ENCODE results near the gene TRIM33. TPM values are rescaled to one million over a fixed set of nuclear protein-coding genes. Genes with fewer than 3 reads are reported as not detected.

Gene TRIM33
- total and polyA plus RNA-seq, 10 of the 15 experiments (the other 5 are each of a cell fraction or from before 2014, with no cell fraction given): 9.0 to 40.3 (median 22.0) TPM

- CTCF ChIA-PET: interaction anchor here (1.1 to 2.2 kb wide), 4 partner anchors 10 to 40 kb away, joined by 3 to 5 read pairs (median 4); no protein-coding TSS in a partner anchor
- WGBS (ENCODE audit: insufficient coverage, insufficient replicate concordance, low lambda C conversion rate, missing lambda C conversion rate): 33% methylated on average over 3 of the region's 3 CpGs
These were observed 43.0 kb downstream of the TRIM33 start for GRCh38 chr1:114468047-114468446.

GRCh38 chr1:114467491-114467890 is 43.5 kb downstream of the TRIM33 start:
- Histone ChIP-seq H4K20me1 (ENCODE audit: control insufficient read depth, insufficient read depth) (no peaks in the 10 kb centered on the region), H3K27ac (ENCODE audit: control insufficient read depth, insufficient read depth) (peak overlapping the region; percentile 30), H3K27me3 (replicated peaks in 1 of 2; ENCODE audit: control insufficient read depth in 2 of 2, insufficient read depth in 2 of 2, low read length in 1 of 2) (no peaks in the 10 kb centered on the region), H3K4me2 (ENCODE audit: control insufficient read depth, insufficient read depth) (peak overlapping the region; percentile 64), H3K9ac (ENCODE audit: control insufficient read depth, insufficient read depth, low read length) (no peak overlapping the region), H3K9me3 (replicated peaks; ENCODE audit: control insufficient read depth, insufficient read depth, low read length) (no peaks in the 10 kb centered on the region), H3K36me3 (ENCODE audit: control insufficient read depth in 2 of 2, insufficient read depth in 2 of 2, low read length in 1 of 2) (no peaks in the 10 kb centered on the region; a peak in 2 of 4 replicates), H2AFZ (ENCODE audit: control insufficient read depth, low read depth, low read length) (no peak overlapping the region), H3K4me1 (ENCODE audit: control insufficient read depth, insufficient read depth, low read length) (peaks cover 12% of the 10 kb centered on the region), H3K4me3 (no peak overlapping the region), H3K79me2 (ENCODE audit: control insufficient read depth, insufficient read depth, low read length) (peaks cover 41% of the 10 kb centered on the region)
- SMC1A ChIA-PET (ENCODE audit: uncharacterized antibody, unreplicated experiment): interaction anchor here (1.1 to 2.6 kb wide), 8 partner anchors 8 to 45 kb away, joined by 3 to 13 read pairs (median 4); no protein-coding TSS in a partner anchor
- CTCF ChIA-PET: interaction anchor here (0.9 to 2.2 kb wide), 6 partner anchors 10 to 92 kb away, joined by 3 to 7 read pairs (median 4); no protein-coding TSS in a partner anchor
- peak; percentile 75 for ATAC-seq
- TF ChIP-seq MYB (IDR thresholded peaks at IDR 0.05; ENCODE audit: borderline replicate concordance, low read depth, low read length) (no peak), ATF7 (IDR thresholded peaks at IDR 0.05; ENCODE audit: low read depth) (peak; percentile 54; the same call in 1 of the 2 replicates), RUNX3 (IDR thresholded peaks at IDR 0.05; ENCODE audit: low read length) (peak; percentile 59; the same call in 1 of the 2 replicates), RAD51 (IDR thresholded peaks at IDR 0.05) (peak; percentile 44; the same call in 1 of the 2 replicates), E2F4 (IDR thresholded peaks at IDR 0.05; ENCODE audit: low read depth, low read length) (no peak)
- WGBS (ENCODE audit: insufficient coverage, insufficient replicate concordance, low lambda C conversion rate, missing lambda C conversion rate): 95% methylated on average over 1 of the region's 1 CpG
- BruUV-seq (replicated peaks): no TSS peak
- intact Hi-C loops (cut with micrococcal nuclease; ENCODE audit: unreplicated experiment) (no loop called here), in situ Hi-C loops (cut with MboI) (no loop called here)
- POLR2A ChIA-PET: interaction anchor here (0.7 kb wide), 1 partner anchor 44 kb away, joined by 3 read pairs; no protein-coding TSS in a partner anchor
- RAD21 ChIA-PET (ENCODE audit: unreplicated experiment): interaction anchor here (0.6 to 1.1 kb wide), 3 partner anchors 10 to 40 kb away, joined by 3 to 4 read pairs (median 3); no protein-coding TSS in a partner anchor
- FAIRE-seq: no peak
- DNase-seq (ENCODE audit: low read depth, low spot score): no peak

More at GRCh38 chr1:114468047-114468446, 43.0 kb downstream of the TRIM33 start:
- Histone ChIP-seq H3K27me3 (replicated peaks in 1 of 2; ENCODE audit: control insufficient read depth in 2 of 2, insufficient read depth in 2 of 2, low read length in 1 of 2) (no peaks in the 10 kb centered on the region), H3K9me3 (replicated peaks; ENCODE audit: control insufficient read depth, insufficient read depth, low read length) (no peaks in the 10 kb centered on the region), H3K79me2 (ENCODE audit: control insufficient read depth, insufficient read depth, low read length) (peaks cover 41% of the 10 kb centered on the region), H3K27ac (ENCODE audit: control insufficient read depth, insufficient read depth) (peak overlapping the region; percentile 30), H4K20me1 (ENCODE audit: control insufficient read depth, insufficient read depth) (no peaks in the 10 kb centered on the region), H2AFZ (ENCODE audit: control insufficient read depth, low read depth, low read length) (no peak overlapping the region), H3K9ac (ENCODE audit: control insufficient read depth, insufficient read depth, low read length) (no peak overlapping the region), H3K4me3 (no peak overlapping the region), H3K4me1 (ENCODE audit: control insufficient read depth, insufficient read depth, low read length) (peaks cover 12% of the 10 kb centered on the region), H3K4me2 (ENCODE audit: control insufficient read depth, insufficient read depth) (peak overlapping the region; percentile 41; the same call in 1 of the 2 replicates), H3K36me3 (ENCODE audit: control insufficient read depth in 2 of 2, insufficient read depth in 2 of 2, low read length in 1 of 2) (no peaks in the 10 kb centered on the region; a peak in 2 of 4 replicates)
- SMC1A ChIA-PET (ENCODE audit: uncharacterized antibody, unreplicated experiment): interaction anchor here (1.1 to 2.6 kb wide), 9 partner anchors 8 to 82 kb away, joined by 3 to 13 read pairs (median 4); no protein-coding TSS in a partner anchor
- POLR2A ChIA-PET: interaction anchor here (0.5 kb wide), 1 partner anchor 512 kb away, joined by 3 read pairs; no protein-coding TSS in a partner anchor
- RAD21 ChIA-PET (ENCODE audit: unreplicated experiment): interaction anchor here (0.6 to 1.1 kb wide), 3 partner anchors 9 to 39 kb away, joined by 3 to 4 read pairs (median 3); no protein-coding TSS in a partner anchor
- no peak for DNase-seq (ENCODE audit: low read depth, low spot score)
- ATAC-seq: peak; percentile 66
- TF ChIP-seq BHLHE40 (IDR thresholded peaks at IDR 0.05; ENCODE audit: borderline replicate concordance in 1 of 2, low read depth in 2 of 2, low read length in 1 of 2): no peak
- intact Hi-C loops (cut with micrococcal nuclease; ENCODE audit: unreplicated experiment): no loop called here
- BruUV-seq (replicated peaks): no TSS peak
- in situ Hi-C loops (cut with MboI): no loop called here
- FAIRE-seq: no peak
